NCI-H510A (cell line): Measurements from ENCODE around the gene OR12D2.
"Not testable (repeated sequence)": the region's sequence is repeated elsewhere in the genome, so short reads cannot be mapped to it uniquely, and the experiment has no call there.

Experiments
- DNase-seq: peaks from one replicate; lab custom pipeline; 2025; lab: John Stamatoyannopoulos, UW

Gene OR12D2

GRCh38 chr6:29395331-29395730 is at the start of gene OR12D2:
OR12D2 (plus strand) TSS chr6:29395631; CDS start chr6:29396700, 1,069 bp downstream.
- no peak for DNase-seq

GRCh38 chr6:29349348-29349747 is 46.1 kb upstream of the OR12D2 start:
- not testable (repeated sequence) for DNase-seq

GRCh38 chr6:29354980-29355379 is 40.5 kb upstream of the OR12D2 start:
- DNase-seq: no peak

GRCh38 chr6:29355603-29356002 is 39.8 kb upstream of the OR12D2 start:
- DNase-seq: no peak

- DNase-seq: no peak
Measured at GRCh38 chr6:29368765-29369164, 26.7 kb upstream of the OR12D2 start, which contains the start of gene OR5V1. OR5V1 (minus strand) TSS chr6:29368865; CDS start chr6:29356195, 12,670 bp downstream.

GRCh38 chr6:29375191-29375590 is 20.2 kb upstream of the OR12D2 start, which contains the start of gene OR12D3:
OR12D3 (minus strand) TSS chr6:29375291; CDS start chr6:29375287, 4 bp downstream.
- no peak for DNase-seq

- no peak for DNase-seq
Measured at GRCh38 chr6:29376003-29376402, 19.4 kb upstream of the OR12D2 start.

GRCh38 chr6:29388533-29388932 is 6.9 kb upstream of the OR12D2 start:
- DNase-seq: no peak

GRCh38 chr6:29399525-29399924 is 4.1 kb downstream of the OR12D2 start:
- no peak for DNase-seq

GRCh38 chr6:29403801-29404200 is 8.4 kb downstream of the OR12D2 start:
- no peak for DNase-seq

GRCh38 chr6:29414588-29414987 is 19.2 kb downstream of the OR12D2 start, which contains the start of gene OR12D1:
OR12D1 (plus strand) TSS chr6:29414928.
- no peak for DNase-seq

GRCh38 chr6:29419516-29419915 is 24.1 kb downstream of the OR12D2 start:
- no peak for DNase-seq

GRCh38 chr6:29424168-29424567 is 28.7 kb downstream of the OR12D2 start:
- no peak for DNase-seq

GRCh38 chr6:29424575-29424974 is 29.1 kb downstream of the OR12D2 start:
- no peak for DNase-seq

- DNase-seq: no peak
Measured at GRCh38 chr6:29425075-29425474, 29.6 kb downstream of the OR12D2 start.

- no peak for DNase-seq
Measured at GRCh38 chr6:29426654-29427053, 31.2 kb downstream of the OR12D2 start.

GRCh38 chr6:29436730-29437129 is 41.3 kb downstream of the OR12D2 start:
- not testable (repeated sequence) for DNase-seq

- no peak for DNase-seq
Measured at GRCh38 chr6:29439006-29439405, 43.6 kb downstream of the OR12D2 start, which contains the start of gene OR10C1. OR10C1 (plus strand) TSS chr6:29439306; CDS start chr6:29440016, 710 bp downstream.

GRCh38 chr6:29442719-29443118 is 47.3 kb downstream of the OR12D2 start:
- DNase-seq: no peak

GRCh38 chr6:29444031-29444430 is 48.6 kb downstream of the OR12D2 start:
- DNase-seq: not testable (repeated sequence)
